NCI-H510A treated with DMSO at 0.1 percent for 48 hours (cell line): Measurements from ENCODE around the gene CWH43.
A peak's percentile ranks its signal among the peaks of the same experiment; 100 is the strongest.
"Not testable (repeated sequence)": the region's sequence is repeated elsewhere in the genome, so short reads cannot be mapped to it uniquely, and the experiment has no call there.

ENCODE experiments used
- DNase-seq: peaks from one replicate; lab custom pipeline; 2025; lab: John Stamatoyannopoulos, UW

The CWH43 gene

GRCh38 chr4:48976041-48976440 lies 10.0 kb upstream of the CWH43 start:
- no peak for DNase-seq

GRCh38 chr4:48979914-48980579 lies 6.0 kb upstream of the CWH43 start:
- DNase-seq: no peak

DNA sequence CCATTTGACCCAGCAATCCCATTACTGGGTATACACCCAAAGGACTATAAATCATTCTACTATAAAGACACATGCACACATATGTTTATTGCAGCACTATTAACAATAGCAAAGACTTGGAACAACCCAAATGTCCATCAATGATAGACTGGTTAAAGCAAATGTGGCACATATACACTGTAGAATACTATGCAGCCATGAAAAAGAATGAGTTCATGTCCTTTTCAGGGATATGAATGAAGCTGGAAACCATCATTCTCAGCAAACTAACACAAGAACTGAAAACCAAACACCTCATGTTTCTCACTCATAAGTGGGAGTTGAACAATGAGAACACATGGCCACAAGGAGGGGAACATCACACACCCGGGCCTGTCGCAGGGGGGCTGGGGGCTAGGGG lies 2.1 kb upstream of the CWH43 start:
- not testable (repeated sequence) for DNase-seq

- DNase-seq: no peak
Observed at GRCh38 chr4:48985602-48985975, 486 bp upstream of the CWH43 start.

- no peak for DNase-seq
Observed at GRCh38 chr4:48986654-48987164, 634 bp downstream of the CWH43 start.

GRCh38 chr4:48989461-48990203 lies 3.6 kb downstream of the CWH43 start:
- DNase-seq: no peak

DNA sequence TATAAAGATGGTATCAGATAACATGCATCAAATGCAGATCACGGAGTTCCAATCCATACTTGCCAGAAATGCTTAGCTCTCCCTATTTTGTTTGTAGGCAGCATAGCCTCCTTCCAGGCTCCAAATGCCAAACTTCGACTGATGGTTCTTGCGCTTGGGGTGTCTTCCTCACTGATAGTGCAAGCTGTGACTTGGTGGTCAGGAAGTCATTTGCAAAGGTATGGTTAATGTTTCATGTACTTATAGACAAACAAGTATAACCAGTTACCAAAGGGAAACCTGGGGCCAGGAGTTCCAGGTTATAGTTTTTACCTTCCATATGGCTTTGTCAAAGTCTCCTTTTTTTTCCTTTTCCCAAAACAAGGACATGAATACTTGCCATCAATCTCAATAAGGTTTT lies 5.3 kb downstream of the CWH43 start:
- DNase-seq: no peak

DNA sequence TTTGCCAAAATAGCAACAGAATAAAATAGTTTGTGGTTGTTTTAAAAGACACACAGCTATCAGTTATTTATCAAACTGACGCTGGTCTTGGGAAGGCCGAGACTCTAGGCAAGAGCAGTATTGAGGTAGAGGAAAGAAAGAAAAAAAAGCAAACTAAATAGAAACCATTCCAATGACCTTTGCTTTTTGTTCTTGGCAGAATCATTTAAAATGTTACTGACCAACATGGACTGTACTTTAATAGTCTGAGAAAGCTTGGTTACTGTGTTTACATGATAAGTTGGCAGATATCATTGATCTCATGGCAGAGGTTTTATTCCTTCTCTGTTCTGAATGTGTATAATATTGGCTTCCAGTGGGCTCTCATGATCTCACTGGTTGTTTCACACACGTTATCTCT lies 11.9 kb downstream of the CWH43 start:
- no peak for DNase-seq

DNA sequence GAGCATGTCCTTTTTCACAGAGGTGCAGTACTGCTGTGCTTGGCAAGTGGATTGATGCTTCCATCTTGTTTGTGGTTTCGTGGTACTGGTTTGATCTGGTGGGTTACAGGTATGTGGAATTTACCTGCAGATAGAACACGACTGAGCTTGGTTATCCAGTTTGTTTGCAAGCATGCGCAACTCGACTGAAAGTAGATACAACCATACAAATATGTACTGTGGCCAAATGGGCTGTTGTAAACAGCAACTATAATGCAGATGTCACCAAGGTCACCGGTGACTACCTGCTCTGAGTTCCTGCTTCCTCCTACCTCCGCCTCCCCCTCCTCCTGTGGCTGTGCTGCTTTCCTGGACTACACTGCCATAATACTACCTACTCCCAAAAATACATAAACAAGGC lies 12.4 kb downstream of the CWH43 start:
- DNase-seq: no peak

DNA sequence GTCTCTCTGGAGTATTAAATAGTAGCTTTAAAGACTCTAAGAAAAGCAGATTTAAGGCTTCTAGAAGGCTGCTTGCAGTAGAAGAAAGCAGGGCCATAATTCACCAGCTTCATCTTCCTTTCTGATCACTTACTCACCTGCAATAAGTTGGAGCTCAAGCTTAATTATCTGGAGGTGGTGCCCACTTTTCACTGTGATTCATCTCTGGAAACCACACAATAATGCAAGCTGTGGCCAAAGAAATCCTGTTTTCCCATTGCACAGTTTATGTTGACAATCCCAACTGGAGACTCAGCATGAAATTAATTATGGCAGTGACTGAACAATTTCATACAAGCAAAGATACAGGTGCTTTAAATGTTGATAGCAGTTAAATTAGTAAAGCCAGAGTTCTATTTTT lies 14.7 kb downstream of the CWH43 start:
- no peak for DNase-seq

GRCh38 chr4:49002931-49003330 lies 16.9 kb downstream of the CWH43 start:
- DNase-seq: no peak

GRCh38 chr4:49018718-49019295 lies 32.7 kb downstream of the CWH43 start:
- DNase-seq: no peak

GRCh38 chr4:49032440-49033161 lies 46.5 kb downstream of the CWH43 start:
- DNase-seq: peak; percentile 24

DNA sequence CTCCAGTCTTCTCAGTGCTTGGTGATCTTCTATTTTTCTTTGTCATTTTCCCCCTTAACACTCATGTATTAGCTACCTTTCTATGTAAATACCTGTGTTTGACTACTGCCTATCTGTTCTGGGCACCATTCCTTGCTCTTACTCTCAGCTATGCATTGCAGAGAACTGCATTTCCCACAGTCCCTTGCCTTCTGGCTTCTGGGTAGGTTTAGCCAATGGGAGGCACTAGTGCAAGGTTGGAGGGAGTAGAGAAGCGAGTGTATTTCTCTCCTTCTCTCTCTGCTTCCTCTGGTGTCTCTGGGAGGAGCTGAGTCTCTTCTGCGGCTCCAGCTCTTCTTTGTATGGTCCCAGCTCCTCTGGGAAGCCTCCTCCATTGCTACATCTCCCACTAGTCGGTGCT lies 50.5 kb downstream of the CWH43 start:
- DNase-seq: no peak

DNA sequence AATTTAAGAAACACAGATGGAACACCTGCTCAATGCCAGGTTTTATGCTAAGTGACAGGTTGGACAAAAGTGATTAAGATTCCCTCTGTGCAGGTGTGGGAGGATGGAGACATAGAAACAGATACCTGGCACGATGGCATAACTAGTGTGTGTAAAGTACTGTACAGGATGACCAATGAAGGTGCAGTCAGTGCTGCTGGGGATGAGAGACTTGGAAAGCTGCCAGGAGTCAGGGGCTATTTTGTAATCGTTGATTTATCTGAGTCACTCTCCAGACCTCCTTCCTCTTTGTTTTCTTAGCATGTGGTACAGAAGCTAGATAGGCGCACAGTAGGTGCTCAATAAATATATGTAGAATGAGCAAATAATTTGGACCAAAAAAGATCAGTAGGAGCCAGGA lies 58.2 kb downstream of the CWH43 start:
- DNase-seq: no peak

DNA sequence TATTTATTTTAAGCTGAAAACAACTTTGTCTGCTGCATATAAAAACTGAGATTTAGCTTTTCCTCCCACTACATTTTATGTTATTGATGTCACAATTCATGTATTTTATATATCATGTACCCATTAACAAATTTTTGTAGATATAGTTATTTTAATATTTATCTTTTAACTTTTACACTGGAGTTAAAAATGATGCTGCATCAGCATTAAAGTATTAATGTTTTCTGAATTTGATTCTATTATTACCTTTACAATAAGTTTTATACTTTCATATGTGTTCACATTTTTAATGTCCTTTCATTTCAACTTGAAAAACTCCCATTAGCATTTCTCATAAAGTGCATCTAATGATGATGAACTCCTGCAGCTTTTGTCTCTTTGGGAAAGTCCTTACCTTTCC lies 72.2 kb downstream of the CWH43 start:
- no peak for DNase-seq

- no peak for DNase-seq
Observed at GRCh38 chr4:49063670-49064069, 77.6 kb downstream of the CWH43 start.

DNA sequence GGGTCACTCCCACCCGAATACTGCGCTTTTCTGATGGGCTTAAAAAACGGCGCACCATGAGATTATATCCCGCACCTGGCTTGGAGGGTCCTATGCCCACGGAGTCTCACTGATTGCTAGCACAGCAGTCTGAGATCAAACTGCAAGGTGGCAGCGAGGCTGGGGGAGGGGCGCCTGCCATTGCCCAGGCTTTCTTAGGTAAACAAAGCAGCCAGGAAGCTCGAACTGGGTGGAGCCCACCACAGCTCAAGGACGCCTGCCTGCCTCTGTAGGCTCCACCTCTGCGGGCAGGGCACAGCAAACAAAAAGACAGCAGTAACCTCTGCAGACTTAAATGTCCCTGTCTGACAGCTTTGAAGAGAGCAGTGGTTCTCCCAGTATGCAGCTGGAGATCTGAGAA lies 86.1 kb downstream of the CWH43 start:
- not testable (repeated sequence) for DNase-seq

DNA sequence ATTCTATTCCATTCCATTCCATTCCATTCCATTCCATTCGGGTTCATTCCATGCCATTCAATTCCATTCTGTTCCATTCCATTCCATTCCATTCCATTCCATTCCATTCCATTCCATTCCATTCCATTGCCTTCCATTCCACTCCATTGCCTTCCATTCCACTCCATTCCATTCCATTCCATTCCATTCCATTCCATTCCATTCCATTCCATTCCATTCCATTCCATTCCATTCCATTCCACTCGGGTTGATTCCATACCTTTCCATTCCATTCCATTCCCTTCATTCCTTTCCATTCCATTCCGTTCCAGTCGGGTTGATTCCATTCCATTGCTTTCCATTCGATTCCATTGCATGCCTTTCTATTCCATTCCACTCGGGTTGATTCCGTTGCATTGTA lies 105.8 kb downstream of the CWH43 start:
- not testable (repeated sequence) for DNase-seq

- DNase-seq: not testable (repeated sequence)
Observed at GRCh38 chr4:49092608-49093135, 106.6 kb downstream of the CWH43 start.

DNA sequence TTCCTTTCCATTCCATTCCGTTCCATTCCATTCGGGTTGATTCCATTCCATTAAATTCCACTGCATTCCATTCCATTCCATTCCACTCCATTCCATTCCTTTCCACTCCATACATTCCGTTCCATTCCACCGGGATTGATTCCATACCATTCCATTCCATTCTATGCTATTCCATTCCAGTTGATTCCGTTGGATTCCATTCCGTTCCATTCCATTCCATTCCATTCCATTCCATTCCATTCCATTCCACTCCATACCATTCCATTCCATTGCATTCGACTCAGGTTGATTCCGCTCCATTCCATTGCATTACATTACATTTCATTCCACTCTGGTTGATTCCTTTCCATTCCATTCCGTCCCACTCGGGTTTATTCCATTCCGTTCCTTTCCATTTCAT lies 110.1 kb downstream of the CWH43 start:
- DNase-seq: not testable (repeated sequence)

DNA sequence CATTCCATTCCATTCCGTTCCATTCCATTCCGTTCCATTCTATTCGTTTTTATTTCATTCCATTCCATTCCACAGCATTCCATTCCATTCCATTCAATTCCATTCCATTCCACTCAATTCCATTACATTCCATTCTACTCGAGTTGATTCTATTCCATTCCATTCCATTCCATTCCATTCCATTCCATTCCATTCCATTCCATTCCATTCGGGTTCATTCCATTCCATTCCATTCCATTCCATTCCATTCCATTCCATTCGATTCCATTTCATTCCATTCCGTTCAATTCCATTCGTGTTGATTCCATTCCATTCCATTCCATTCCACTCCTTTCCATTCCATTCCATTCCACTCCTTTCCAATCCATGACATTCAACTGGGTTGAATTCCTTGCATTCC lies 110.6 kb downstream of the CWH43 start:
- DNase-seq: not testable (repeated sequence)
